GM18519 (cell line): ENCODE data around the gene ZNF148.
"Not testable (repeated sequence)": the region's sequence is repeated elsewhere in the genome, so short reads cannot be mapped to it uniquely, and the experiment has no call there.

ENCODE experiments used
- ATAC-seq: cut with Tn5 transposase; IDR thresholded peaks from one replicate; pipeline ENCODE4 v1.9.1; 2021; ENCODE audit warnings: mild to moderate bottlenecking, moderate library complexity; ENCODE audit not compliant: unreplicated experiment, low FRiP score

ZNF148 gene, protein sequence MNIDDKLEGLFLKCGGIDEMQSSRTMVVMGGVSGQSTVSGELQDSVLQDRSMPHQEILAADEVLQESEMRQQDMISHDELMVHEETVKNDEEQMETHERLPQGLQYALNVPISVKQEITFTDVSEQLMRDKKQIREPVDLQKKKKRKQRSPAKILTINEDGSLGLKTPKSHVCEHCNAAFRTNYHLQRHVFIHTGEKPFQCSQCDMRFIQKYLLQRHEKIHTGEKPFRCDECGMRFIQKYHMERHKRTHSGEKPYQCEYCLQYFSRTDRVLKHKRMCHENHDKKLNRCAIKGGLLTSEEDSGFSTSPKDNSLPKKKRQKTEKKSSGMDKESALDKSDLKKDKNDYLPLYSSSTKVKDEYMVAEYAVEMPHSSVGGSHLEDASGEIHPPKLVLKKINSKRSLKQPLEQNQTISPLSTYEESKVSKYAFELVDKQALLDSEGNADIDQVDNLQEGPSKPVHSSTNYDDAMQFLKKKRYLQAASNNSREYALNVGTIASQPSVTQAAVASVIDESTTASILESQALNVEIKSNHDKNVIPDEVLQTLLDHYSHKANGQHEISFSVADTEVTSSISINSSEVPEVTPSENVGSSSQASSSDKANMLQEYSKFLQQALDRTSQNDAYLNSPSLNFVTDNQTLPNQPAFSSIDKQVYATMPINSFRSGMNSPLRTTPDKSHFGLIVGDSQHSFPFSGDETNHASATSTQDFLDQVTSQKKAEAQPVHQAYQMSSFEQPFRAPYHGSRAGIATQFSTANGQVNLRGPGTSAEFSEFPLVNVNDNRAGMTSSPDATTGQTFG

DNA sequence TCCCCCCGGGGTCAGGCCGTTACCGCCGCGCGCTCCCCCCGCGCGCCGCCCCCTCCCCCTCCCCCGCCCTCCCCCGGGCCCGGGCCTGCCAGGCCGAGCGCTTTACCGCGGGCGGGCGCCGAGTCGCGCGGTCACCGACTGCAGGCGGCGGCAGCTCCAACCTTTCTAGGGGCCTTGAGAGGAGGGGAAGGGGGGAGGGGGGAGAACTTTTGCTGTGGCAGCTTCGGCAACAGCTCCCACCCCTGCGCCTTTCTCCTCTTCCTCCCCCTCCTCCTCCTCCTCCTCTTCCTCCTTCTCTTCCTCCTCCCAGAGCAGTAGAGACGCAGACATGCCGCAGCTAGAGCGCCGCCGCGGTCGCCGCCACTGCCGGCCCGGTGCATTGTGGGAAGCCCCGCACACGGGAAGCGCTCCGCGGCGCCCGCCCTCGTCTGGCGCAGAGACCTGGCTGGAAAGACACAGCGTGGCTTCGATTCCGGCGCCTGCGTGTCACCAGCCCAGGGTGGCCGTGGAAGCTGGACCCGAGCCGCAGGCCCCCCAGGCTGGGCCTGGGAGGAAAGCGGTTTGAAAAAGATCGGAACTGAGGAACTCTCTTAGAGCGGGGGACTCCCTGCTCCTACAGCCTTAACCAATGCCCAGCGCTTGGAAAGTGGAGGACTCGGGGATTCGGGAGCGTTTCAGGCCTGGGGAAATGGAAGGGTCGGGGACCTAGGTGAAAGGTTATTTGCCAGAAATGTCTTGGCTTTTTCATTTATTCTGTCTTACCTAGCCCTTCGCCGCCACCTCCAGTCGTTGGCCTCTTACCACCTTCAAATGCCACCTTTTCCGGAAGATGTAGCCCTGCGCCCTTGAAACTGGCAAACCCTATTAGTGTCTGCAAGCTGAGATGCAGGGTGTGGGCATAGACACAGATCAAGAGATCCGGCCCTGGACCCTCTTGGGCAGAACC lies at the start of gene ZNF148:
ZNF148 (minus strand) TSS at position 330 of the 946 bp plus-strand sequence. CDS start 61,685 bp downstream, outside the sequence.
- ATAC-seq = peak; percentile 53

DNA sequence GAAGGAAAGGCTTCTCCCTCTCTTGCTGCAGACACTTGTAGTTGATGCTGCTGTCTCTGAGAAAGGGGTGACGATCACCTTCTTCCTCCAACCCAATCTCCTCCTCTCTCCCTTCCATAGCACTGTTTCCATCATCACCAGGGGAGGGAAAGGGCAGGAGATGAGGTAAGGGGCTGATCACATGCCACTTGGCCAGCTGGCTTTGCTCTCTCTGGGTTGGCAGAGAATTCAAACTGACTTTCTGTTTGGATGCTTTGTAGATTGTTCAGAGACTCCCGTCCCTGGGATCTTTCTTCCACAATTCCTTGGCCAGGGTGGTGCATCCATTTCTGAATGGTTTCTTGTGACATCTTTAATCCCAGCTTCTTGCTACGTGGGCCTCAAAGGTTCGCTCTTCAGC lies 43.2 kb upstream of the ZNF148 start:
- no peak for ATAC-seq

DNA sequence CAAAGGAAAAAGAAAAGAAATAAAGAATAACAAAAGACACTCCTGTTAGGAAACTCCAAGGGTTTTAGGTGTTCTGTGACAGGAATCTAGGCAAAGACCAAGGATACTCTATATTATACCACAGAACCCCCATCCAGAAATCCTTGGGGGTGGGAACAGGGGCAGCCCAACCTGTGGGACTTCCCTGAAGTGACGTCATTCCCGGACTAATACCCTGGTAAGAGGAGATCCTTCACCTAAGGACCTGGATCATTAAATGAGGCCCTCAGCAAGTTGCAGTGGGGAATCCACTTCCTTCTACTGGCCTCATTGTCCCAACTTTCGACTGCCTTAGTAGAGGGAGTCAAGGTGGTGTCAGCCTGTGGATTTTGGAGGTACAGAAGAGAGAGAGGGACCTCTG lies 41.1 kb upstream of the ZNF148 start:
- no peak for ATAC-seq

DNA sequence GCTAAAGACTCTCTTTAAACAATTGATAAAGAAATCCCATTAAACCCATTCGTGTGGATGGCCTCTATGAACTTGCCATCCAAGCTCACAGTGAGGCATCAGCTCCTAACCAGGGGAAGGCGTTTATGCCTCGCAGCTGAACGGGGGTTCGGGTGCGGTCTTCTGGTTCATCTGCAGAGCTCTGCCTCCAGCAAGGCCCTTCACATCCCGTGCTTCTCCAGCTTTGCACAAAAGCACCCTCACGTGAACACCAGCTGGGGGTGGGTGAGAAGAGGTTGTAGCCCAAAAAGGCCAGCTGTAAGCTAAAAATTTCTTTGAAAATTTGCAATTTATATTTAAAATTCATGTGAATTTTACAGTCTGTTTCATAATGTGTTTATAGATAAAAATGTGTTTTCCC lies 39.5 kb upstream of the ZNF148 start:
- ATAC-seq = no peak

DNA sequence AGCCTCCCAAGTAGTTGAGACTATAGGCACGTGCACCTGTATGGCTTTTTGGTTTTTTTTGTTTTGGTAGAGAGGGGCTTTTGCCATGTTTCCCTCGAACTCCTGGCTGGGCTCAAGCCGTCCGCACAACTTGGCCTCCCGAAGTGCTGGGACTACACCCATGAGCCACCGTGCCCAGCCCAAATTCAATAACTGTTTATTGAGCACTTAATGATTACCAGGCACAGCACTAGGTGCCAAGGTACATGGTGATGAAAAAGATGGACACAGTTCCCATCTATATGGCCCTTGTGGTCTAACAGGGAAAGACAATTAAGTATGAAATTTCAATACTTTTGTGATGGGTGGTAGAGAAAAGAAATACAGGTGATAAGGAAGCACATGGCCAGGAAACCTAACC lies 35.8 kb upstream of the ZNF148 start:
- no peak for ATAC-seq

DNA sequence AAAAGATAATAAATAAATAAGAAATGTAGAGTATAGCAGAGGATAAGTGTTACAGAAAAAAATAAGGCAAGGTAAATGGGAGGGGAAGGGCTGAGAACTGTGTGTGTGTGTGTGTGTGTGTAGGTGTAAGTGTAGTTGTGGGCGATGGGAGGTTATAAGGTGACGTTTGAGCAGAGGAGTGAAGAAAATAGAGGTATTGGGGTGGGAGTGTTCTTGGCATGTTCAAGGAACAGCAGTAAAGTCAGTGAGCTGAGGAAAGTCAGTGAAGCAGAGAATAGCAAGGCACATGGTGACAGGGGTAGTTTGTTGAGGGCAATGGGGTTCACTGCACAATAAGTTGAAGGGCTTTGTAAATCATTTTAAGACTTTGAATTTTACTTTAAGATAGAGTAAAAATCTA lies 30.9 kb upstream of the ZNF148 start:
- no peak for ATAC-seq

DNA sequence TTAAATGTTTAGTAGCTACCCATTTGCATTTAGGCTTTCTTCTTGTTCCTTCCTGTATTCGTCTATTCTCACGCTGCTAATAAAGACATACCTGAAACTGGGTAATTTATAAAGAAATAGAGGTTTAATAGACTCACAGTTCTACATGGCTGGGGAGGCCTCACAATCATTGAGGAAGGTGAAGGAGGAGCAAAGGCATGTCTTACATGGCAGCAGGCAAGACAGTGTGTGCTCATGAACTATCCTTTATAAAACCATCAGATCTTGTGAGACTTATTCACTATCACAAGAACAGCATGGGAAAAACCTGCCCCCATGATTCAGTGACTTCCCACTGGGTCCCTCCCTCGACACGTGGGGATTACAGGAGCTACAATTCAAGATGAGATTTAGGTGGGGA lies 30.4 kb upstream of the ZNF148 start:
- not testable (repeated sequence) for ATAC-seq

DNA sequence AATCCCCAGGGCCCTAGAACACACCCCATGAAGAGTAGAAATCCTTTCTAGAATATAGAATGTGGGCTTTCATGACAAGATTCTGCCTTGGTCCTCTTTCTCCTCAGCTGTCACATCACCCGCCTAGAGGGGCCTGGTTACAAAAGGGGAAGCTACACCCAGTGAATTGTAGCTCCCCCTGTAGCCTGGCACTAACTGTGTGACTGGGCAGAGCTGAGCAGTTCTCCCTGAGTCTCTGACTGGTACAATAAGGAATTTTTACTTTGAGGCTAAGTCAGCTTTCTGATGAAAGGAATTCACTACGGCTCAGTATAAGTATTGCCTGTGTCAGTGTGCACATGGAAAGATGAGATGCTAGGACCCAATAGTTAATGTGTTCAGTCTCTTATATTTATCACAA lies 28.7 kb upstream of the ZNF148 start:
- ATAC-seq = no peak

DNA sequence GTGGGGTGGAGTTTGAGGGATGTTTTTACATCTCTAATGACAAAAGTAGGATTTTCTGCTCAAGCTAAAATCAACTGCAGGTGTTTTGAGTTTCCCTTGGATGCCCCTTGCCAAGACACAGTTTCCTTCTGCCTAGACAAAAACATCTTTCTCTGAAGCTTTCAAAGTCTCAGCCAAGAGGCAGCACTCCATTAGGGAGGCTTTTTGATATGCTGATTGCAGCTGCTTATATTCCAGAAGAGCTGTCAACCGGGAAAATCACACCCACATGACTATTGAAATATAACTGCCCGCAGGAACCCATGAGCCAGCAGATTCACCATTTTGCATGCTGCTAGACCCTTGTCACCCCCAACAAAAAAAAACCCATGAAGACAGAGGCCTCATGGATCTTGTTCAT lies 27.5 kb upstream of the ZNF148 start:
- no peak for ATAC-seq

DNA sequence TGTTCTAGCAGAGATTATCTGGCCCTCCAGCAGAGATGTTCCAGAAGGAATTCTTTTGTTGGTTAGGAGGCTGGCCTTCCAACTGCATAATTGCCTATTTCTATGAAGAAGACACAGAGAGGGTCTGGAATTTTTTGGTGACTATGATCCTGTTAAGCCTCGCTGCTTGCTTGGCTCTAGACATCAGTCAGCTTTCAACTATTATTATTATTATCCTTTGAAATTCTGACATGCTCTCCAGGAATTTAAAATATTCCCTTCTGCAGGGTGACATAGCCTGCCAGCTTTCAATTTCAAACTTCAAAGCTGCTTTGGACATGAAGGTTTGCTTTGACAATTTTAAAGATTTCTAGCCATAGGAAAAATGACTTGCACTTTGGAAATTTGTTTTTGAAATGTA lies 26.3 kb upstream of the ZNF148 start:
- no peak for ATAC-seq

DNA sequence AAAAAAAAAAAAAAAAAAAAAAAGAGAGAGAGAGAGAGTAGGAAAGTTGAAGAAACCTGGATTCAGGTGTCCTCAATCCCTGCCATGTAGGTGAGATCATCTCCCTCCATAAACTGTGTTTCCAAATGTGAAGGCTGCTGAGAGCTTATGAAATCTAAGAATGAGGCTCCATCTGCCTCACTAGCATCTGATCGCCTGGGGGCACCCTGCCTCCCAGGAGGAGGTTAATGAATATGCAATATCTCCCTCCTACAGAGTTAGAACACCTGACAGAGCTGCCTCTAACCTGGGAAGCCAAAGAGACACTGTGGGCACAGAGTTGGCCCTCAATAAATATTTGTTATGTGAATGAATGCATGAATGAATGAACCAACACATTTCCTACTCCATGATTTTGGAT lies 23.8 kb upstream of the ZNF148 start:
- no peak for ATAC-seq

DNA sequence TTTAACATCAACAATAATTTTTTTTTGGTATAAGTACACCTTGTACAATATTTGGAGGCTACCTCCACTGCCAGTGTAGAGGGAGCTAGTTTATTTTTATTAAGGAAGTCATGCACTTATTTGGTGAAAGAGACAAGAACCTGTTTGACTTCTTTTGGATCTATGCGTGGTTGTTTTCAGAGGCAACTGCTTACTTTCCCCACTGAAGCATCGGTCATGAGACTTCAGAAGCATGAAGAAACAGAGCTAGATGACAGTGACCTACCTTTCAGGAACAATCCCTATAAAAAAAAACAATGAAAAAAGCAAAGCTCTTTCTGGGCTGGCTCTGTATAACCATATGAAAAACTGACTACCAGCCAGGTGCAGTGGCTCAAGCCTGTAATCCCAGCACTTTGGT lies 20.0 kb upstream of the ZNF148 start:
- no peak for ATAC-seq

DNA sequence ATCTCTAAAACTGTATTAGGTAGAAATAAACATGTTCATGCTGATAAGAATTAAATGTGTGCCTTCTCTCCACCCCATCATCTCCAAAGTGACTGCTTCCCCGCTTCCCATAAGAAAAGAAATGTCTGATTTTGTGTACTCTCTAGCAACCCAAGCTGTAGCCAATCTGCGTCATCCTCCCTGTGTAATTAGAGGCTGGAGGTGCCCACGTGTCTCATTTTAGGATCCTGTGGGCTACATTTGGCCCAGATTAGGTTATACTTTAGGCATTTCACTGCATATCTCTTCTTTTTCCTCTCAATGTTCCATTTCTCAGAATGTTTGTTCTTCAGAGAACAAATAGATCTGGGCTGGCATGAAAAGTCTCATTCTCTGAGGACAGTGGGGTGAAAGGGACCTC lies 19.3 kb upstream of the ZNF148 start:
- no peak for ATAC-seq

DNA sequence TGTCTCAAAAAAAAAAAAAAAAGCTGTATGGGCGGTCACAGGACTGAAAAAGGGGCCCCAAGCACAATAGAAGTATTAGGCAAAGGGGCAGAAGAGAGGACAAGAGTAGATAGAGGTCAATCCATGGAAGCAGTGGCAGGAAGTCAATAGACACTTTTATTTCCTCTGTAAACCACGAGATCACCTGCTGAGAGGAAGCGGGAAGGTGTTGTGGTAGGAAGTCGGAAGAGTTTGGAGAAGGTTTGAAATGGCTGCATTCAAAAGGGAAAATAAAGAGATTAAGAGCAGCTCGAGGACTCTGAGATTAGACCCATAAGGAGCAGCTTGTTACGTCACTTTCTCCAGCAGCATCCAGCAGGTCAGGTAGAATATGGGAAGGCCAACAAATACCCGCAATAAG lies 14.2 kb upstream of the ZNF148 start:
- ATAC-seq = no peak

DNA sequence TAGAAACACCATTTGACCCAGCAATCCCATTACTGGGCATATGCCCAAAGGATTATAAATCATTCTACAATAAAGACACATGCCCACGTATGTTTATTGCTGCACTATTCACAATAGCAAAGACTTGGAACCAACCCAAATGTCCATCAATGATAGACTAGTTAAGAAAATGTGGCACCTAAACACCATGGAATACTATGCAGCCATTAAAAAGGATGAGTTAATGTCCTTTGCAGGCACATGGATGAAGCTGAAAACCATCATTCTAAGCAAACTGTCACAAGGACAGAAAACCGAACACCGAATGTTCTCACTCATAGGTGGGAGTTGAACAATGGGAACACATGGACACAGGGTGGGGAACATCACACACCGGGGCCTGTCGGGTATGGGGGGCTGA lies 13.2 kb upstream of the ZNF148 start:
- ATAC-seq = not testable (repeated sequence)

DNA sequence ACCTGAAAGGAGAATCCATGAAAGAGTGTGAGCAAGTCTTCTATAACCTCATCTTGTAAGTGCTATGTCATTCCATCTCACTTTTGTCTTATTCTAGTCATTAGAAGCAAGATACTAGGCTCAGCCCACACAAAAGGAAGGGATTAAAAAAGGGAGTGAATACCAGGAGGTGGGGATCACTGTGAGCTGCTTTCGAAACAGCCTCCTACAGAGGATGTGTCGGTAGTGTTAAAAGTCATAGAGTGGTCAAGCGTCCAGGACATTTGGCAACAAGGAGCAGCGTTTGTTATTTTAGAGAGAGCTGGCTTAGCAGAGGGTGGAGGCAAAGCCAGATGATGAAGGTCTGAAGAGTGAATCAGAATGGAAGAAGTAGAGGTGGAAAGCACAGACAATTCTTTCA lies 11.7 kb upstream of the ZNF148 start:
- ATAC-seq = no peak

DNA sequence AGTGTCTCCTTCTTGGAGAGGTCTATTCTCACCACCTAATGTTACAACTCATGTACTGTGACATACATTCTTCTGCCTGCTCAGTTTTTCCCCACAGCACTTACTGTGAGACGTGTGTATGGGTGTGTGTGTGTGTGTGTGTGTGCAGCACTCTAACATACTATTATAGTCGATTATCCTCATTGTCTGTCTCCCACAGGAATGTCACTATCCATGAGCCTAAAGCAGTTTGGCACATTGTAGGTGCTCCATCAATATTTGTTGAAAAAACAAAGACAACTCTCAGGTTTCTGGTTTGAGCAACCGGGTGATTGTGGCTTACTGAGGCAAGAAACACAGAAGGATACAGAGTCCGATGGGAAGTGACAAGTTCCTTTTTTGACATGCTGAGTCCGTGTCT lies 8.6 kb upstream of the ZNF148 start:
- no peak for ATAC-seq

DNA sequence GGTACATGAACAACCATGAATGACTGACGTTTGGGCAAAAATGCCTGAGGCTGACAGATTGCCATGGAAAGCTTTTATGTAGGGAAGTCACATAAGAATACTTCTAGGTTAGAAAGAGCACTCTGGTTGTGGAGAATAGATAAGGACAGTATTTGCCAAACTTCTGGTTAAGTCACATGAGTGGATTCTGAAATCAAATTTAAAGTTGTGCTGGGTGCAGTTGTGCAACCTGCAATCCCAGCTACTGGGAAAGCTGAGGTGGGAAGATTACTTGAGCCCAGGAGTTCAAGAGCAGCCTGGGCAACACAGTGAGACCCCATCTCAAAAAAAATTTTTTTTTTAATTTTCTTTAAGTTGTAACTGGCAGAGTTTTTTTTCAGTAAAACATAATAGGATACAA lies 7.2 kb upstream of the ZNF148 start:
- ATAC-seq = no peak

DNA sequence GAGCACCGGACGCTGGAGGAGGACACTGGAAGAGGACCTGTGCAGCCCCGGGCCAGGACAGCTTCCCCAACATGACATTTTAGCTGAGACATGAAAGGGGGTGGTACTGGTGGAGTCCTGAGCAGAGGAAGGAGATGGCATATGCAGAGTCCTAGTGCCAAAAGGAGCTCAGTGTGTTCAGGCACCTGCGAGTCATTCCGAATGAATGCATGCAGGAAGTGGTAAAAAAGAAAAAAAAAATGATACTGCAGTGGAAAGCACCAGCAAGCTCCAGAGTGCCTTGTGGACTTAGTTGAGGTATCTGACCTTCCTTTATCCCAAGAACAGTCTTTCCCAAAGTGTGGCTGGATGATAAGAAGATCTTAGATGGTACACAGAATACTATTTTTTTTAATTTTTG lies 6.6 kb upstream of the ZNF148 start:
- no peak for ATAC-seq

DNA sequence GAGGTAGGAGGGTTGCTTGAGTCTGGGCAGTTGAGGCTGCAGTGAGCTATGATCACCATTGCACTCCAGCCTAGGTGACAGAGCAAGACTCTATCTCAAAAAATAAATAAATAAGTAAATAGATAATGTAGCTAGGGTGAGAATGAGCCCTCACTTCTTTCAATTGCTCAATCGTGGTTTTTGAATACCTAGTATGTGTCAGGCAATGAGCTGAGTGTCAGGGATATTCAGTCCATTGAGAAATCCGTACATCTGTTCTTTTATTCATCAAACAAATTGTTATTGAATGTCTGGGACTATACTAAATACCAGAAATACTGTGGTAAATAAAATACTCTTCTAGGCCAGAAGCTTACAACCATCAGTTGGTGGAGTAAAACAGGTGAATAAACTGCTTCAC lies 6.2 kb upstream of the ZNF148 start:
- no peak for ATAC-seq

DNA sequence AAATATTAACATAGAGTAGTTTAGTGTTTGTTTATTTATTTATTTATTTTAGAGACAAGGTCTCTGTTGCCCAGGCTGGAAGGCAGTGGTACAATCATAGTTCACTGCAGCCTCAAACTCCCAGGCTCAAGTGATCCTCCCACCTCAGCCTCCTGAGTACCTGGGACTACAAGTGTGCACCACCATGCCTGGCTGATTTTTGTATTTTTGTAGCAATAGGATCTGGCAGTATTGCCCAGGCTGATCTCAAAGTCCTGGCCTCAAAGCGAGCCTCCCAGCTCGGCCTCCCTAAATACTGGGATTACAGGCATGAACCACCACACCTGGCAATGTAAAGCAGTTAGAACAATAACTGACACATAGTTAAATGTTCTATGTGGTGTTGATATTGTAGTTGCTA lies 4.4 kb upstream of the ZNF148 start:
- ATAC-seq = no peak
